GM12875 (cell line): Measurements from ENCODE around the gene ATG9B.

Experiments
- H3K4me3 ChIP-seq: one replicate; pipeline ENCODE4 v1.5.1; 2011; ENCODE audit warnings: low read depth, low read length, control low read depth
- CTCF ChIP-seq: IDR thresholded peaks from 2 replicates; pipeline ENCODE4 v1.5.1; 2011; ENCODE audit warnings: low read depth, mild to moderate bottlenecking, control low read depth, inconsistent platforms, low read length, moderate library complexity, borderline replicate concordance; ENCODE audit not compliant: insufficient read depth

ATG9B gene

GRCh38 chr7:151058781-151059366 lies 34.6 kb upstream of the ATG9B start:
- peak overlapping the region; percentile 88 for H3K4me3 ChIP-seq
- no peak for TF ChIP-seq CTCF

- TF ChIP-seq CTCF, result no peak
Measured at GRCh38 chr7:151057989-151058780, 33.9 kb upstream of the ATG9B start.

GRCh38 chr7:151057506-151057988 lies 33.3 kb upstream of the ATG9B start, which contains the start of gene CDK5:
Gene CDK5 (minus strand): TSS chr7:151057897. CDS start chr7:151057848, 49 bp downstream.
- H3K4me3 ChIP-seq, result peak within 1 kb of the TSS; percentile 88
- no peak for TF ChIP-seq CTCF

More at GRCh38 chr7:151057989-151058780, 33.9 kb upstream of the ATG9B start:
- peak overlapping the region; percentile 88 for H3K4me3 ChIP-seq

- TF ChIP-seq CTCF, result no peak
- H3K4me3 ChIP-seq, result peak overlapping the region; percentile 88
Measured at GRCh38 chr7:151056666-151057505, 32.6 kb upstream of the ATG9B start.

- no peak overlapping the region for H3K4me3 ChIP-seq
- no peak for TF ChIP-seq CTCF
Measured at GRCh38 chr7:151056283-151056665, 32.0 kb upstream of the ATG9B start.

GRCh38 chr7:151053751-151054150 lies 29.5 kb upstream of the ATG9B start:
- H3K4me3 ChIP-seq, result no peak overlapping the region
- no peak for TF ChIP-seq CTCF
